ENCODE results near the gene TAAR2.
"Not testable (repeated sequence)": the region's sequence is repeated elsewhere in the genome, so short reads cannot be mapped to it uniquely, and the experiment has no call there.

TAAR2 gene

GRCh38 chr6:132624175-132624574 is at the start of gene TAAR2:
Gene TAAR2 (minus strand): TSS chr6:132624275. CDS start chr6:132624275, 0 bp downstream.
- intact Hi-C loops (cut with DNase I), result no loop called here
- no peak for DNase-seq

GRCh38 chr6:132673376-132674094 is 49.5 kb upstream of the TAAR2 start:
- intact Hi-C loops (cut with DNase I), result no loop called here
- no peak for DNase-seq

GRCh38 chr6:132671295-132671694 is 47.2 kb upstream of the TAAR2 start:
- intact Hi-C loops (cut with DNase I), result no loop called here
- no peak for DNase-seq

- peak in 1 of 42 donors; percentile 3 for DNase-seq
- intact Hi-C loops (cut with DNase I), result no loop called here
These were observed 45.7 kb upstream of the TAAR2 start for GRCh38 chr6:132669690-132670291.

GRCh38 chr6:132666118-132666517 is 42.0 kb upstream of the TAAR2 start:
- DNase-seq, result no peak
- intact Hi-C loops (cut with DNase I), result no loop called here

GRCh38 chr6:132664309-132665034 is 40.4 kb upstream of the TAAR2 start:
- intact Hi-C loops (cut with DNase I), result no loop called here
- DNase-seq, result no peak

GRCh38 chr6:132663661-132664060 is 39.6 kb upstream of the TAAR2 start:
- intact Hi-C loops (cut with DNase I), result no loop called here
- DNase-seq, result no peak

- no peak for DNase-seq
- intact Hi-C loops (cut with DNase I), result no loop called here
These were observed 37.8 kb upstream of the TAAR2 start for GRCh38 chr6:132661906-132662305.

GRCh38 chr6:132659082-132659481 is 35.0 kb upstream of the TAAR2 start, which contains the start of gene TAAR1:
Gene TAAR1 (minus strand): TSS chr6:132659182. CDS start chr6:132646003, 13,179 bp downstream.
- DNase-seq, result no peak
- intact Hi-C loops (cut with DNase I), result no loop called here

- intact Hi-C loops (cut with DNase I), result no loop called here
- DNase-seq, result no peak
These were observed 27.0 kb upstream of the TAAR2 start for GRCh38 chr6:132651062-132651461.

GRCh38 chr6:132650429-132650828 is 26.4 kb upstream of the TAAR2 start:
- intact Hi-C loops (cut with DNase I), result no loop called here
- DNase-seq, result no peak

- intact Hi-C loops (cut with DNase I), result no loop called here
- DNase-seq, result no peak
These were observed 24.8 kb upstream of the TAAR2 start for GRCh38 chr6:132648828-132649227.

- intact Hi-C loops (cut with DNase I), result no loop called here
- DNase-seq, result no peak
These were observed 24.3 kb upstream of the TAAR2 start for GRCh38 chr6:132648356-132648755.

GRCh38 chr6:132643547-132643946 is 19.5 kb upstream of the TAAR2 start:
- intact Hi-C loops (cut with DNase I), result no loop called here
- DNase-seq, result no peak

- intact Hi-C loops (cut with DNase I); DNase-seq: not testable (repeated sequence)
These were observed 13.1 kb upstream of the TAAR2 start for GRCh38 chr6:132637135-132637534.

- intact Hi-C loops (cut with DNase I), result not testable (repeated sequence)
These were observed 11.8 kb upstream of the TAAR2 start for GRCh38 chr6:132635906-132636305.

GRCh38 chr6:132635288-132635687 is 11.2 kb upstream of the TAAR2 start:
- DNase-seq; intact Hi-C loops (cut with DNase I): not testable (repeated sequence)

More at GRCh38 chr6:132635906-132636305, 11.8 kb upstream of the TAAR2 start:
- not testable (repeated sequence) for DNase-seq

GRCh38 chr6:132634796-132635195 is 10.7 kb upstream of the TAAR2 start:
- intact Hi-C loops (cut with DNase I), result no loop called here

GRCh38 chr6:132633362-132633761 is 9.3 kb upstream of the TAAR2 start:
- no peak for DNase-seq

More at GRCh38 chr6:132634796-132635195, 10.7 kb upstream of the TAAR2 start:
- no peak for DNase-seq

More at GRCh38 chr6:132633362-132633761, 9.3 kb upstream of the TAAR2 start:
- intact Hi-C loops (cut with DNase I), result no loop called here

Data from head of caudate nucleus (tissue), 42 donors.